GM10266 (cell line): ENCODE results near the gene SPRTN.

ENCODE experiments used
- DNase-seq: peaks from one replicate; pipeline ENCODE4 v3.0.0; 2012; ENCODE audit errors: extremely low spot score
- CTCF ChIP-seq: IDR thresholded peaks from 2 replicates; pipeline ENCODE4 v1.5.1; 2012; ENCODE audit warnings: mild to moderate bottlenecking, low read depth; ENCODE audit not compliant: control insufficient read depth, insufficient read depth; ENCODE audit errors: missing control alignments

The SPRTN gene

DNA sequence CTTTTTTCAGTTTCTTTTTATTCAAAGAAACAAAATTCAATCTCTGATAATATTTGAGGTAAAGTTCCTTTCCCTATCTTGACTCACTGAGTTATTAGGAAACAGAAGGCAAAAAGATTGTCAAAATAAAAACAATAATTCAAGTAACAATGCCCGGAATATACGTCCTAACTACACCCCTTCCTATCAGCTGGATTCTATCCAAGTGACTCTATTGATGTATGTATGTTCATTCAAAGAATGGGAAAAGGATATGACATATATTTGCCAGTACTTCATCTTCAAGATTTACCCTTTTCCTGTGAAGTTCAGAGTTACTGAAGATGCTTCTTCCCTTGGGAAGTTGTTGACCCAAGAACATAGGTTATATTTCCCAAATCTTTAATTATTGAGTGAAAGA lies 13.7 kb downstream of the SPRTN start:
- TF ChIP-seq CTCF: no peak
- DNase-seq: no peak

DNA sequence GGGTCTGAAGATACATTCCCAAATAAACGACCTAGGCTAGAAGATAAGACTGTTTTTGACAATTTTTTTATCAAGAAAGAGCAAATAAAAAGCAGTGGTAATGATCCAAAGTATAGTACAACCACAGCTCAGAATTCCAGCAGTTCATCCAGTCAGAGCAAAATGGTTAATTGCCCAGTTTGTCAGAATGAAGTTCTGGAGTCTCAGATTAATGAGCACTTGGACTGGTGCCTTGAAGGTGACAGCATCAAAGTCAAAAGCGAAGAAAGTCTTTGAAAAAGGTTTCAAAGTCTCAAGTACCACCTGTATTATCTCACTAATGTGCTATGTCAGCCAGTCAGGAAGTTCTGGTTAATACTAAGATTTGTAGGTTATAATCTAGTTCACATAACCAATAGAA lies 15.0 kb downstream of the SPRTN start:
- no peak for TF ChIP-seq CTCF

DNA sequence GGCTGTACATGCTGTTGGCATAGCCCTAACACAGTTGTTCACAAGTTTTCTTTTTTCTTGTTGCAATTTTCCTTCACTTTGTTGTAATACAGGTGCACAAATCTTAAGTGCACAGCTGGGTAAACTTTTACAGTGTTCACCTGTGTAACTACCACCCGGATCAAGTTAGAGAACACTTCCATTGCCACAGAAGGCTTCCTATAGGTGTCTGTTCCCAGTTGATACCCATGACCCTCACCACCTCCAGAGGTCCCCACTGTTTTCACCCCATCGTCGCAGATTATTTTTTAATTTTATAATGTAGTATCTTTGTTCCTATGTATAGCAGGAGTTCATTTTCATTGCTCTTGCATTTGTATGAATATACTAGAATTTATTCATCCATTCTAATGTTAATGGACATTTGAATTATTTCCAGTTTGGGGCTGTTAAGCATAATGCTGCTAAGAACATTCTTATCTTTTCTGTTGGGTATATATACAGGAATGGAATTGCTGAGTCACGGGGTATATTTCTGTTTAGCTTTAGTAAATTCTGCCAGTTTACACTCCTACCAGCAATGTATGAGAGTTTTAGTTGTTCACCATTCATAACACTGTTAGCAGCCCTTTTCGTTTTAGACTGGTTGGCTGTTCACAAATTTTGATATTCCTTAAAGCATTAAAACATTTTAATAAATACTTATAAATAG lies 16.4 kb downstream of the SPRTN start:
- TF ChIP-seq CTCF: no peak
- DNase-seq: no peak

More for the DNA sequence above, 15.0 kb downstream of the SPRTN start:
- DNase-seq: no peak

DNA sequence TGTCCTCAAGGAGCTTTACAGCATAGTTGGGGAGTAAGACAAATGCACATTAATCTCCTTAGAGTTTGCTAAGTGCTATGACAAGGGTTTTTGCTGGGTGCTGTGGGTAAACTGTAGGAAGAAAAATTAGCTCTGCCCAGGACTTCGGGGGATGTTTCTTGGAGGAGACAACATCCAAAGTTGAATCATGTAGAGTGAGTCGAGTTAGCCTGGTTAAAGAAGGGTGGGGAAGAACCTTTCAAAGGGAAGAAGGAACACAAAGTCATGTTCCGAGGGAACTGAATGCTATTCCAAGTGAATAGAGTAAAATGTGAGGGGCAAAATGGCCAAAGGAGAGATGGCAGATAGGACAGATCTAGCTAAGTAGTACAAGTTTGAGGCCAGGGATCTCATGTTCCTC lies 17.1 kb downstream of the SPRTN start:
- no peak for DNase-seq
- TF ChIP-seq CTCF: no peak

GRCh38 chr1:231357187-231357772 lies 19.2 kb downstream of the SPRTN start:
- no peak for DNase-seq
- no peak for TF ChIP-seq CTCF

DNA sequence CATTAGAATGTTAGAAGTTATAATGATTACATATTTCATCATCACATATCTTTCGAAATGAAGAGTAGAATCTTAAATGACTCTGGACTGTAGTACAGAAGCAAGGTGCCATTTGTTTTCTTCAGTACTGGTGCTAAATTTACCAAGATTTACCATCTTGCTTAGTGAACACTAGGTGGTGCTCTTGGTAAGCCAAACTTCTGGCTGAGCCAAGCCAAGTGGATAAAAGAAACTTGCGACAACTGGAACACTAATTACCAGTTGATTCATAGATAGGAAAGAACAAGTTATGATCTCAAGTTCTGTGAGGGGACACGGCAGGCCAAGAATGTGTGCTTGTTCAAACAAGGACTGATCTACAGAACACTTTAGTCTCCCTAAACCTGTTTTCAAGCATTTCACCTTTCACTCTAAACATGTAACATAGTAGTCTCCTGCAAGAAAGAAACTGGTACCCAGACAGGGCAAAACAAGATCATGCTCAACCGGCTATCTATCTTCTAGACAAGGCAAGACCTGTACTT lies 19.8 kb downstream of the SPRTN start:
- TF ChIP-seq CTCF: peak; percentile 72
- peak; percentile 39 for DNase-seq

GRCh38 chr1:231359113-231359512 lies 21.0 kb downstream of the SPRTN start:
- DNase-seq: no peak
- TF ChIP-seq CTCF: no peak
